LHCN-M2 (cell line): Measurements from ENCODE around the gene ADAMTS16. TPM values are rescaled to one million over a fixed set of nuclear protein-coding genes. Genes with fewer than 3 reads are reported as not detected.

Experiments used
- DNase-seq: peaks from one replicate; pipeline ENCODE4 v3.0.0-alpha.2; 2012; ENCODE audit warnings: low read depth
- total RNA-seq: library from RNA; depleted of rRNA; stranded (reverse); fragments of >200 nt; gene quantifications from 2 replicates; pipeline ENCODE4 v1.2.3, GENCODE V29; 2014

The ADAMTS16 gene
- total RNA-seq, 1 experiment from 2014 or later: 1.6 TPM

- DNase-seq: no peak
These were observed 42.5 kb downstream of the ADAMTS16 start for GRCh38 chr5:5182508-5183188.

GRCh38 chr5:5183189-5183699, 43.1 kb downstream of the ADAMTS16 start:
- no peak for DNase-seq

GRCh38 chr5:5183933-5184332, 43.8 kb downstream of the ADAMTS16 start:
- DNase-seq: no peak

GRCh38 chr5:5188376-5189050, 48.4 kb downstream of the ADAMTS16 start:
- DNase-seq: no peak

- DNase-seq: no peak
These were observed 48.9 kb downstream of the ADAMTS16 start for GRCh38 chr5:5189051-5189430.

- DNase-seq: no peak
These were observed 51.8 kb downstream of the ADAMTS16 start for GRCh38 chr5:5191906-5192305.

- DNase-seq: peak; percentile 17
These were observed 52.6 kb downstream of the ADAMTS16 start for GRCh38 chr5:5192681-5193080.

GRCh38 chr5:5195128-5195918, 55.2 kb downstream of the ADAMTS16 start:
- no peak for DNase-seq

GRCh38 chr5:5198135-5198534, 58.0 kb downstream of the ADAMTS16 start:
- no peak for DNase-seq

- no peak for DNase-seq
These were observed 58.7 kb downstream of the ADAMTS16 start for GRCh38 chr5:5198815-5199214.

GRCh38 chr5:5199495-5199894, 59.4 kb downstream of the ADAMTS16 start:
- DNase-seq: no peak

GRCh38 chr5:5200133-5200532, 60.0 kb downstream of the ADAMTS16 start:
- no peak for DNase-seq

- DNase-seq: peak; percentile 44
These were observed 62.2 kb downstream of the ADAMTS16 start for GRCh38 chr5:5202321-5202720.

- peak; percentile 32 for DNase-seq
These were observed 63.3 kb downstream of the ADAMTS16 start for GRCh38 chr5:5203451-5203850.

GRCh38 chr5:5207828-5208227, 67.7 kb downstream of the ADAMTS16 start:
- DNase-seq: no peak

GRCh38 chr5:5209089-5209488, 69.0 kb downstream of the ADAMTS16 start:
- DNase-seq: no peak

- DNase-seq: no peak
These were observed 69.6 kb downstream of the ADAMTS16 start for GRCh38 chr5:5209510-5210286.

GRCh38 chr5:5217371-5217770, 77.2 kb downstream of the ADAMTS16 start:
- no peak for DNase-seq

- no peak for DNase-seq
These were observed 78.3 kb downstream of the ADAMTS16 start for GRCh38 chr5:5218396-5218795.

- no peak for DNase-seq
These were observed 79.4 kb downstream of the ADAMTS16 start for GRCh38 chr5:5219541-5219940.

GRCh38 chr5:5220901-5221631, 80.9 kb downstream of the ADAMTS16 start:
- no peak for DNase-seq
